Stimulated activated naive CD8-positive, alpha-beta T cell treated with anti-CD3 and anti-CD28 coated beads, Interleukin-15, Interleukin-2, amounts not matched to agents 100 ng/mL and 50 ng/mL, for 24 hours (primary cell): ENCODE data around the gene TRPM3.
"Not testable (repeated sequence)": the region's sequence is repeated elsewhere in the genome, so short reads cannot be mapped to it uniquely, and the experiment has no call there.

ENCODE experiments used
- H3K27ac Mint-ChIP-seq: one replicate; pipeline ENCODE4 v1.8.0; 2021; ENCODE audit warnings: mild to moderate bottlenecking, mixed read lengths
- H3K27me3 Mint-ChIP-seq: one replicate; pipeline ENCODE4 v1.8.0; 2021; ENCODE audit warnings: mixed read lengths
- H3K36me3 Mint-ChIP-seq: one replicate; pipeline ENCODE4 v1.8.0; 2021; ENCODE audit warnings: low read depth, mixed read lengths
- H3K4me1 Mint-ChIP-seq: one replicate; pipeline ENCODE4 v1.8.0; 2021; ENCODE audit warnings: low read depth, mixed read lengths
- H3K4me3 Mint-ChIP-seq: one replicate; pipeline ENCODE4 v1.8.0; 2021; ENCODE audit warnings: mild to moderate bottlenecking, mixed read lengths
- H3K9me3 Mint-ChIP-seq: one replicate; pipeline ENCODE4 v1.8.0; 2021; ENCODE audit warnings: mixed read lengths

TRPM3 gene

DNA sequence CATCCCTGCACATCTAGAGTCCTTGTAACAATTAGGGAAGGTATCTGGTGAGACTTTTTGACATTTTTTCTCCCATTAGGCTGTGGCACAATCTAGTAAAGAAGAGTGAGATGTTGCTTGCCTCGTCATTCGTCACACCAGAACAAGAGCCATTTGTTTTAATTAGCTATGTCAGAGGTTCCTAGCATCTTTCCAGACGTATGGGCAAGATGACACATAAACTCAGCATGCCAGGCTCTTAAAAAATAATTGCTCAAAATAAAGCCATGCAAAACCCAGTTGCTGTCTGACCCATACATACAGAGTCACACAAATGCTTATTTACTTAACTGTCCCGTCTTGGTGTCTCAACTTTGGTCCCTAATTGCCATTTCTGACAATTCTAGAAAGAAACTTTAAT lies 125.9 kb downstream of the TRPM3 start:
- Mint-ChIP-seq H3K4me1 (no peaks in the 10 kb centered on the region), H3K27ac (no peak overlapping the region), H3K4me3 (no peak overlapping the region), H3K9me3 (no peaks in the 10 kb centered on the region), H3K36me3 (no peaks in the 10 kb centered on the region), H3K27me3 (peaks cover 5% of the 10 kb centered on the region)

- H3K4me1 Mint-ChIP-seq = no peaks in the 10 kb centered on the region
- no peaks in the 10 kb centered on the region for H3K9me3 Mint-ChIP-seq
- H3K36me3 Mint-ChIP-seq = no peaks in the 10 kb centered on the region
- no peak overlapping the region for H3K27ac Mint-ChIP-seq
- H3K4me3 Mint-ChIP-seq = no peak overlapping the region
- H3K27me3 Mint-ChIP-seq = peaks cover 4% of the 10 kb centered on the region
Measured at GRCh38 chr9:70994582-70994981, 126.8 kb downstream of the TRPM3 start.

GRCh38 chr9:70988551-70988950 lies 132.9 kb downstream of the TRPM3 start:
- no peaks in the 10 kb centered on the region for H3K9me3 Mint-ChIP-seq
- no peak overlapping the region for H3K27ac Mint-ChIP-seq
- H3K27me3 Mint-ChIP-seq = no peaks in the 10 kb centered on the region
- H3K4me3 Mint-ChIP-seq = no peak overlapping the region
- no peaks in the 10 kb centered on the region for H3K4me1 Mint-ChIP-seq
- no peaks in the 10 kb centered on the region for H3K36me3 Mint-ChIP-seq

DNA sequence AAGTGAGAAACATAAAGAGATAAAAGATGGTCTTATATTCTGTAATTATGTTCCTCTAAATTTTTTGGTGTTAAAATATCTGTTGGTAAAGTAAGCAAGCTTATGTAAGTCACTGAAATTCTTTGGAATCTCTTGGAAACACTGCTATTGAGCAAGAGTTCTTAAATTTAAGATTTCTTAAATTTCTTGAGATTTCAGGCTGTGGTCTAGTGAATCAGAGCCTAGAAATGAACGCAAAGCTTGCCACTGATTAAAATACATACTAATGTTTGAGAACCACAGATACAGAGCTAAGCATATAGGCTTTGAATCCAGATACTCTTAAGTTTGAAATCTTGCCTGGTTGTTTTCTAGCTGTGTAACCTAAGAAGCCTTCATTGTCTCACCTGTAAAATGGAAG lies 133.4 kb downstream of the TRPM3 start:
- no peaks in the 10 kb centered on the region for H3K27me3 Mint-ChIP-seq
- H3K4me3 Mint-ChIP-seq = no peak overlapping the region
- no peaks in the 10 kb centered on the region for H3K4me1 Mint-ChIP-seq
- H3K27ac Mint-ChIP-seq = no peak overlapping the region
- no peaks in the 10 kb centered on the region for H3K36me3 Mint-ChIP-seq
- H3K9me3 Mint-ChIP-seq = peaks cover 3% of the 10 kb centered on the region

DNA sequence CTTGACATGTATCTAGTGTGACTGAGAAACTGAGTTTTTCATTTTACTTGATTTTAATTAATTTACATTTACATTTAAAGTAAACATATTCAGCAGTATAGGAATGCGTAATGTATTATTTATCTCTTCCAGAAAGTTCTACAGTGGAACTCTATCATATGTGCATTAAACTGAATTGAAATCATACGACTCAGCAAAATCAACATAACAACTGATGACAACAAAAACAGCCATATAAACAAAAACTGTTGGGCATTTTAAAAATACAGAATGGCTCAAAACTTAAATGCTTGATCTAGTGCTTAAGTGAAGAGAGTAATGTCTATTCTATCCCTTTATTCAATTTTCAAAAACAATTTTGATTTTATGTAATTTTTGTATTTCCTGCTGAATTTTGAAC lies 134.4 kb downstream of the TRPM3 start:
- Mint-ChIP-seq H3K27me3 (no peaks in the 10 kb centered on the region), H3K9me3 (peaks cover 4% of the 10 kb centered on the region), H3K27ac (no peak overlapping the region), H3K4me3 (no peak overlapping the region), H3K36me3 (no peaks in the 10 kb centered on the region), H3K4me1 (no peaks in the 10 kb centered on the region)

DNA sequence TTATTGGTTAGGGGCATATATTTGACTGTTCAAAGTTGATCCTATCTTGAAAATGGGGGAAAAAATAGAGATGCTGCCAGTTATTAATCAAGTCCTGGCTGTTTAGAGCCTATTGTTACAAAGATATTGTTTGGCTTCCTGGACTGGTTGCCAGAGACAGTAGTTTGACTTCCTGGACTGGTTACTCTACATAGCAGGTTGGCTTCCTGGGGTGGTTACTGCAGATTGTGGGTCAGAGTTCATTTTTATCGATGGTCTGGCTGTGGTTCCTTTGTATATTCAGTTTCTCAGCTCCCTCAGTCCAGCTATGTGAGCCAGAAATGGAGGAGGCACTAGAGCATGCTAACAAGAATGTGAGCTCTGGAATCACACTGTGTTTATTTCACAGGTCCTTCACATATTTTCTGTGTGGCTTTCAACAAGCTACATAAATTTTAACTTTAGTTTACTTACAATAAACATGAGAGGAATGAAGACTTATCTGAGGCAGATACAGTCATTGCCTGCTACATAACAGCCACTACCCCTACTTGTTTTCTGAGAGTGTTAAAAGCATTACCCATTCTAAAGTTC lies 137.6 kb downstream of the TRPM3 start:
- Mint-ChIP-seq H3K4me1 (no peaks in the 10 kb centered on the region), H3K27ac (no peak overlapping the region), H3K9me3 (peaks cover 4% of the 10 kb centered on the region), H3K4me3 (no peak overlapping the region), H3K36me3 (no peaks in the 10 kb centered on the region), H3K27me3 (no peaks in the 10 kb centered on the region)

- Mint-ChIP-seq H3K27me3 (no peaks in the 10 kb centered on the region), H3K4me1 (no peaks in the 10 kb centered on the region), H3K9me3 (peaks cover 4% of the 10 kb centered on the region), H3K27ac (no peak overlapping the region), H3K4me3 (no peak overlapping the region), H3K36me3 (no peaks in the 10 kb centered on the region)
Measured at GRCh38 chr9:70981312-70981711, 140.1 kb downstream of the TRPM3 start.

GRCh38 chr9:70979966-70980365 lies 141.5 kb downstream of the TRPM3 start:
- no peaks in the 10 kb centered on the region for H3K36me3 Mint-ChIP-seq
- no peak overlapping the region for H3K4me3 Mint-ChIP-seq
- peaks cover 4% of the 10 kb centered on the region for H3K9me3 Mint-ChIP-seq
- H3K4me1 Mint-ChIP-seq = no peaks in the 10 kb centered on the region
- H3K27me3 Mint-ChIP-seq = no peaks in the 10 kb centered on the region
- H3K27ac Mint-ChIP-seq = no peak overlapping the region

DNA sequence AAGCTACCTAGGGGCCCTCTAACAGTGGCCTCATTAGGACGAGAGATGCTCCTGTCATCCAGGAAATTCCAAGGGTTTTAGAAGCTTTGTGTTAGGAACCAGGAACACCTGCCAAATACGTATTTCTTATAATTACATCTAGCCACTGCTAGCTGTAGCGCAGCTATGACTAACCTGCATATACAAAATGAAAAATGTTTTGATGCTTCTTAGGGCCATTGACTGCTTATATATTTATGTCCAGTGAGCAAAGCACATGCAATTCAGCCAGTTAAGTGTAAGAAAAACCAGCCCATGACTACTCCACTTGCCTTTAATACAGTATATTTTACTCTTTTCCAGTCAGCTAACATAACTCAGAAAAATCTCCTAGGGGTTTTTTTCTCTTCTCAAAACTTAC lies 143.3 kb downstream of the TRPM3 start:
- no peak overlapping the region for H3K27ac Mint-ChIP-seq
- no peak overlapping the region for H3K4me3 Mint-ChIP-seq
- peaks cover 2% of the 10 kb centered on the region for H3K9me3 Mint-ChIP-seq
- H3K27me3 Mint-ChIP-seq = no peaks in the 10 kb centered on the region
- H3K36me3 Mint-ChIP-seq = no peaks in the 10 kb centered on the region
- no peaks in the 10 kb centered on the region for H3K4me1 Mint-ChIP-seq

DNA sequence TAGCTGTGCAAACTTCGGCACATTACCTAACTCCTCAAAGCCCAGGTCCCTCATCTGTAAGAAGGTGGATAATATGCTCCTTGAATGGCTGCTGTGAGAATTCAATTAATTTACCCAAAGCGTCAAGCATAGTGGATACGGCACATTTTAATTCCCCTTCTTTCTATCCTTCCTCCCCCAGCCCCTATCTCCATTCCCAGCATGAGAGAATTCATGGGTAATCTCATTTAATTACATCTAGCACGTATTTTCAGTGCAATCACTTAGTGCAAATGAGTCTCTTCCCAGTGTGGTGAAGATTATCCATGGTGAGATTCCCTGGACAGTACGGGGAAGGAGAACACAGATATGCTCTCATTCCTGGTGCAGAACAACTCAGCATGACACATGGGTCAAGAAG lies 145.6 kb downstream of the TRPM3 start:
- Mint-ChIP-seq H3K4me3 (no peak overlapping the region), H3K9me3 (no peaks in the 10 kb centered on the region), H3K4me1 (no peaks in the 10 kb centered on the region), H3K27ac (no peak overlapping the region), H3K36me3 (no peaks in the 10 kb centered on the region), H3K27me3 (no peaks in the 10 kb centered on the region)

- Mint-ChIP-seq H3K27ac (no peak overlapping the region), H3K4me1 (no peaks in the 10 kb centered on the region), H3K9me3 (no peaks in the 10 kb centered on the region), H3K27me3 (no peaks in the 10 kb centered on the region), H3K36me3 (no peaks in the 10 kb centered on the region), H3K4me3 (no peak overlapping the region)
Measured at GRCh38 chr9:70971723-70972122, 149.7 kb downstream of the TRPM3 start.

GRCh38 chr9:70966380-70966779 lies 155.0 kb downstream of the TRPM3 start:
- H3K4me3 Mint-ChIP-seq, H3K9me3 Mint-ChIP-seq, H3K27me3 Mint-ChIP-seq, H3K4me1 Mint-ChIP-seq, H3K36me3 Mint-ChIP-seq, H3K27ac Mint-ChIP-seq: not testable (repeated sequence)

DNA sequence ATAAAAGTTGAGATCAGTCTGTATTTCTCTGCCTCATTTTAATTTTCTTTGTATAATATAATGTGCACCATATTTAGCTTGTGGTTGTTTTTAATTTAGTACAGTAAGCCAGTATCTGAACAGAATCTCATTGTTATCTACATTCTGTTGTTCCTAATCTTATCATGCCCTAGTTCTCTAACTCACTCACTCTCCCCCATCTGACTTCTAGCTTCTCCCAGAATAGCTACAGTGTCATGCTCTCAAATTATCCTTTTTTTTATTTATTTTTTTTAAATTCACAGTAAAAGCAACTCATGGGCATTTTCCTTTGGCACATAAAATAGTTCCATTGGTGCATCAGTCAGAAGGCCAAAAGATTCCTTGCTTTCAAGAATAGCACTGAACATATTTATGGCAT lies 156.6 kb downstream of the TRPM3 start:
- Mint-ChIP-seq H3K4me1 (no peaks in the 10 kb centered on the region), H3K27ac (no peak overlapping the region), H3K9me3 (no peaks in the 10 kb centered on the region), H3K27me3 (no peaks in the 10 kb centered on the region), H3K4me3 (no peak overlapping the region), H3K36me3 (no peaks in the 10 kb centered on the region)

GRCh38 chr9:70963554-70963953 lies 157.9 kb downstream of the TRPM3 start:
- no peaks in the 10 kb centered on the region for H3K9me3 Mint-ChIP-seq
- no peaks in the 10 kb centered on the region for H3K4me1 Mint-ChIP-seq
- H3K36me3 Mint-ChIP-seq = no peaks in the 10 kb centered on the region
- no peak overlapping the region for H3K4me3 Mint-ChIP-seq
- no peak overlapping the region for H3K27ac Mint-ChIP-seq
- H3K27me3 Mint-ChIP-seq = no peaks in the 10 kb centered on the region

DNA sequence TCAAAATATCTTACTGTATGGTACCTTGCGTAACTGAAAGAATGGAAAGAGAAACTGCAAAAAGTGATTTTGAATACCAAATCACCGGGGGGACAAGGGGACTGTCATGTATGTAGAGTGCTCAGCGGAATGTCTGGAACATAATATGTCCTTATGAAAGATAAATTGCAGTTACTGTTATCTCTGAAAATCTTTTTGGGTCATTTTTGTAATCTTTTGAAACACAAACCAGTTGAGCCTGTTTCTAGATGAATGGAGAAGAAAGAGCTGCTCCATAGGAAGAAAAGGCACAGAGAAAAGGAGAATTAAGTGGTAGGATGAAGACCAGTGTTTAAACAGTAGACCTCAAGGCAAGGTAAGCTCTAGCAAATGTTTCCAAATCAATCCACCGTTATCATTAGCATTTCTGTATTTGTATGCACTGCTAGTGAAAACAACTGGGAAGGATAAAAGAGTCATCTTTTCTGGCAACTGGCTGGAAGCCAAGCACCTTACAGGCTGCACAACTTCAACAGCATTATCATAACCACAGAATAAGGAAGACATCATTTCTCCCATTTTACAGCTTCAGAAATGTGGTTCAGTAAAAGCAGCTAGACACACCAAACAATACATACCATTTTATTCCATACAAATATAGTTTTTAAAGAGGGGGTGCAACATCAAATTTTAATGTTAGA lies 158.5 kb downstream of the TRPM3 start:
- H3K4me1 Mint-ChIP-seq = no peaks in the 10 kb centered on the region
- no peak overlapping the region for H3K27ac Mint-ChIP-seq
- H3K4me3 Mint-ChIP-seq = no peak overlapping the region
- H3K27me3 Mint-ChIP-seq = no peaks in the 10 kb centered on the region
- no peaks in the 10 kb centered on the region for H3K9me3 Mint-ChIP-seq
- H3K36me3 Mint-ChIP-seq = no peaks in the 10 kb centered on the region

GRCh38 chr9:70959366-70959765 lies 162.1 kb downstream of the TRPM3 start:
- H3K27ac Mint-ChIP-seq = no peak overlapping the region
- no peaks in the 10 kb centered on the region for H3K27me3 Mint-ChIP-seq
- no peaks in the 10 kb centered on the region for H3K36me3 Mint-ChIP-seq
- no peaks in the 10 kb centered on the region for H3K9me3 Mint-ChIP-seq
- no peak overlapping the region for H3K4me3 Mint-ChIP-seq
- no peaks in the 10 kb centered on the region for H3K4me1 Mint-ChIP-seq
